Neural cell (in vitro differentiated cells): ENCODE measurements around the gene SPPL3. TPM values are rescaled to one million over a fixed set of nuclear protein-coding genes. Genes with fewer than 3 reads are reported as not detected.

Experiments used
- H2AFZ ChIP-seq: fragments of 200-600, 300-800 bp; sonication (generic), shearing (Covaris generic); 2 replicates; pipeline ENCODE4 v1.6.0; 2014; ENCODE audit warnings: low read depth, mild to moderate bottlenecking, antibody characterized with exemption, low read length, moderate library complexity
- H3F3A ChIP-seq: fragments of 200-600 bp; shearing (Covaris generic); 2 replicates; pipeline ENCODE4 v1.6.1; 2016; ENCODE audit warnings: mild to moderate bottlenecking, moderate library complexity, mixed read lengths, antibody characterized with exemption, low read length; ENCODE audit not compliant: insufficient read depth, poor library complexity, severe bottlenecking
- H3K27ac ChIP-seq: fragments of 200-600, 300-800 bp; sonication (generic), shearing (Covaris generic); 2 replicates; pipeline ENCODE4 v1.5.1; 2014; ENCODE audit warnings: mild to moderate bottlenecking, low read length, moderate library complexity
- H3K27me3 ChIP-seq: fragments of 300-800, 200-600 bp; sonication (generic), shearing (Covaris generic); 2 replicates; pipeline ENCODE4 v1.6.0; 2014; ENCODE audit warnings: mild to moderate bottlenecking, low read depth, low read length, moderate library complexity; ENCODE audit not compliant: insufficient read depth
- H3K36me3 ChIP-seq: fragments of 300-800, 200-600 bp; sonication (generic), shearing (Covaris generic); 2 replicates; pipeline ENCODE4 v1.5.1; 2014; ENCODE audit warnings: mild to moderate bottlenecking, antibody characterized with exemption, low read length, moderate library complexity; ENCODE audit not compliant: insufficient read depth
- H3K4me2 ChIP-seq: fragments of 300-800, 200-600 bp; sonication (generic), shearing (Covaris generic); 2 replicates; pipeline ENCODE4 v1.6.0; 2014; ENCODE audit warnings: mild to moderate bottlenecking, low read length
- H3K4me3 ChIP-seq: fragments of 300-800, 200-600 bp; sonication (generic), shearing (Covaris generic); 2 replicates; pipeline ENCODE4 v1.5.1; 2014; ENCODE audit warnings: mild to moderate bottlenecking, low read length, moderate library complexity
- H3K79me2 ChIP-seq: fragments of 200-600 bp; shearing (Covaris generic); replicated peaks from 2 replicates; pipeline ENCODE4 v1.6.0; 2014; ENCODE audit warnings: mild to moderate bottlenecking, low read length, moderate library complexity; ENCODE audit not compliant: insufficient read depth
- H3K9ac ChIP-seq: fragments of 300-800, 200-600 bp; sonication (generic), shearing (Covaris generic); 2 replicates; pipeline ENCODE4 v1.6.1; 2016; ENCODE audit warnings: mild to moderate bottlenecking, low read length, mixed read lengths
- H3K9me2 ChIP-seq: fragments of 200-600 bp; shearing (Covaris generic); 2 replicates; pipeline ENCODE4 v1.6.1; 2016; ENCODE audit warnings: mild to moderate bottlenecking, low read length, mixed read lengths; ENCODE audit not compliant: insufficient read depth
- H3K9me3 ChIP-seq: fragments of 200-600, 300-800 bp; sonication (generic), shearing (Covaris generic); 2 replicates; pipeline ENCODE4 v1.6.1; 2016; ENCODE audit warnings: mild to moderate bottlenecking, mixed run types, low read length, moderate library complexity, mixed read lengths
- H4K20me1 ChIP-seq: fragments of 200-600 bp; shearing (Covaris generic); 2 replicates; pipeline ENCODE4 v1.6.1; 2016; ENCODE audit warnings: mild to moderate bottlenecking, mixed run types; ENCODE audit not compliant: insufficient read depth
- CTCF ChIP-seq: fragments of 450-650 bp; IDR thresholded peaks from 2 replicates; pipeline ENCODE4 v1.5.1; 2014; ENCODE audit warnings: antibody characterized with exemption, mild to moderate bottlenecking, moderate library complexity; ENCODE audit not compliant: poor library complexity, severe bottlenecking
- EP300 ChIP-seq: fragments of 450-650 bp; conservative IDR thresholded peaks from 2 replicates; pipeline ENCODE4 v1.6.1; 2014; ENCODE audit warnings: antibody characterized with exemption, mild to moderate bottlenecking, moderate library complexity; ENCODE audit not compliant: poor library complexity, severe bottlenecking
- EZH2 ChIP-seq: fragments of 200-600, 300-800 bp; shearing (Covaris generic), sonication (generic); IDR thresholded peaks from 2 replicates; pipeline ENCODE4 v1.6.1; 2014; ENCODE audit warnings: antibody characterized with exemption, low read length, borderline replicate concordance, mild to moderate bottlenecking; ENCODE audit not compliant: insufficient read depth, poor library complexity, severe bottlenecking
- MXI1 ChIP-seq: fragments of 450-650 bp; conservative IDR thresholded peaks from 2 replicates; pipeline ENCODE4 v1.6.1; 2014; ENCODE audit warnings: antibody characterized with exemption, mild to moderate bottlenecking; ENCODE audit not compliant: poor library complexity, severe bottlenecking
- POLR2AphosphoS5 ChIP-seq: IDR thresholded peaks from 2 replicates; pipeline ENCODE4 v1.6.1; 2012
- RAD21 ChIP-seq: fragments of 450-650 bp; conservative IDR thresholded peaks from 2 replicates; pipeline ENCODE4 v1.6.1; 2014; ENCODE audit warnings: antibody characterized with exemption, mild to moderate bottlenecking, moderate library complexity
- SMC3 ChIP-seq: fragments of 450-650 bp; conservative IDR thresholded peaks from 2 replicates; pipeline ENCODE4 v1.6.1; 2014; ENCODE audit warnings: antibody characterized with exemption, mild to moderate bottlenecking, moderate library complexity; ENCODE audit not compliant: poor library complexity
- TAF1 ChIP-seq: IDR thresholded peaks from 2 replicates; pipeline ENCODE4 v1.6.1; 2012; ENCODE audit warnings: low read depth
- polyA plus RNA-seq: library from polyadenylated mRNA; depleted of rRNA; stranded (reverse); fragments of >200 nt; gene quantifications from 2 replicates; pipeline ENCODE4 v1.2.3, GENCODE V29; 2014
- TF ChIP-seq, protein P1 (sequence below): IDR thresholded peaks from 2 replicates; pipeline ENCODE4 v1.6.1; 2012; ENCODE audit warnings: borderline replicate concordance

The SPPL3 gene
- polyA plus RNA-seq, 1 donor from 2014 or later = 21.3 TPM

DNA sequence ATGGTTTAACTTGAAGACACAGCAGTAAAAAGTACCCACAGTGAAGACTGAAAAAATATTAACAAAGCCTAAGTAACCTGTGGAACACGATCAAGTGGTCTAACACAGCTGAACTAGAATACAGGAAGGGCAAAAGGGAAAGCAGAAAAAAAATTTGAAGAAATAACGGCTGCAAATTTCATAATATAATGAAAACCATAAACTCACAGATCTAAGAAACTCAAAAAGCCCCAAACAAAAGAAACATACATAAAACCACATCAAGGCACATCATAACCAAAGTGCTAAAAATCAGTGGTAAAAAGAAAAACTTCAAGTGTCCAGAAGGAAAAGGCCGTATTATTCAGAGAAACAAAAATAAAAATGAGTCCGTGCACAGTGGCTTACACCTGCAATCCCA, 30.9 kb downstream of the SPPL3 start:
- Histone ChIP-seq H3K79me2 (peaks cover 19% of the 10 kb centered on the region), H3K4me3 (no peak overlapping the region), H3K4me2 (no peak overlapping the region), H3K9me3 (no peaks in the 10 kb centered on the region), H2AFZ (no peak overlapping the region), H3K27me3 (no peaks in the 10 kb centered on the region), H3K36me3 (no peaks in the 10 kb centered on the region), H3K27ac (no peak overlapping the region), H3K9ac (no peak overlapping the region), H4K20me1 (no peaks in the 10 kb centered on the region), H3K9me2 (no peaks in the 10 kb centered on the region), H3F3A (no peaks in the 10 kb centered on the region)
- TF ChIP-seq MXI1 (no peak), TAF1 (no peak), CTCF (no peak), RAD21 (no peak), SMC3 (no peak), EP300 (no peak), POLR2AphosphoS5 (no peak), EZH2 (no peak)
- TF ChIP-seq, protein P1, sequence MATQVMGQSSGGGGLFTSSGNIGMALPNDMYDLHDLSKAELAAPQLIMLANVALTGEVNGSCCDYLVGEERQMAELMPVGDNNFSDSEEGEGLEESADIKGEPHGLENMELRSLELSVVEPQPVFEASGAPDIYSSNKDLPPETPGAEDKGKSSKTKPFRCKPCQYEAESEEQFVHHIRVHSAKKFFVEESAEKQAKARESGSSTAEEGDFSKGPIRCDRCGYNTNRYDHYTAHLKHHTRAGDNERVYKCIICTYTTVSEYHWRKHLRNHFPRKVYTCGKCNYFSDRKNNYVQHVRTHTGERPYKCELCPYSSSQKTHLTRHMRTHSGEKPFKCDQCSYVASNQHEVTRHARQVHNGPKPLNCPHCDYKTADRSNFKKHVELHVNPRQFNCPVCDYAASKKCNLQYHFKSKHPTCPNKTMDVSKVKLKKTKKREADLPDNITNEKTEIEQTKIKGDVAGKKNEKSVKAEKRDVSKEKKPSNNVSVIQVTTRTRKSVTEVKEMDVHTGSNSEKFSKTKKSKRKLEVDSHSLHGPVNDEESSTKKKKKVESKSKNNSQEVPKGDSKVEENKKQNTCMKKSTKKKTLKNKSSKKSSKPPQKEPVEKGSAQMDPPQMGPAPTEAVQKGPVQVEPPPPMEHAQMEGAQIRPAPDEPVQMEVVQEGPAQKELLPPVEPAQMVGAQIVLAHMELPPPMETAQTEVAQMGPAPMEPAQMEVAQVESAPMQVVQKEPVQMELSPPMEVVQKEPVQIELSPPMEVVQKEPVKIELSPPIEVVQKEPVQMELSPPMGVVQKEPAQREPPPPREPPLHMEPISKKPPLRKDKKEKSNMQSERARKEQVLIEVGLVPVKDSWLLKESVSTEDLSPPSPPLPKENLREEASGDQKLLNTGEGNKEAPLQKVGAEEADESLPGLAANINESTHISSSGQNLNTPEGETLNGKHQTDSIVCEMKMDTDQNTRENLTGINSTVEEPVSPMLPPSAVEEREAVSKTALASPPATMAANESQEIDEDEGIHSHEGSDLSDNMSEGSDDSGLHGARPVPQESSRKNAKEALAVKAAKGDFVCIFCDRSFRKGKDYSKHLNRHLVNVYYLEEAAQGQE = no peak

DNA sequence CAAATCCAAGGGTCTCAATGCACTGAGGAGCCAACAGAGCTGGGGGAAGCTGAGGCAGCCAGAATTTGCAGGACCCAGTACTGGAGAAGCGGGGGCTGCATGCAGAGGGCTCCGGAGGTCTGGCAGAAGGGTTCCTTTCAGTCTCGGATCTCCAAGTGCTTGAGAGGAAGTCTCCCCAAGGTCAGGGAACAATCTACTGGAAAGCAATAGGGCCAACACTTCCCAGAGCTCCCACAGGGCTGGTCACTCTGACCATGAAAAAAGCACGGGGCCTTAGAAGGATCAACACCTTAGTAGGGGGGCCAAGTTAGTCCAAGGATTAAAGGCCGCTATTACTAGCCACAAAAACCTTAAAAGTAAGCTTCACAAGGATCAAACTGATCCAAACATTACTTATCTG, 31.7 kb downstream of the SPPL3 start:
- no peak for TF ChIP-seq SMC3
- no peak for TF ChIP-seq RAD21
- no peak for TF ChIP-seq TAF1
- no peak for TF ChIP-seq MXI1
- no peak for TF ChIP-seq CTCF
- no peak for TF ChIP-seq EZH2
- TF ChIP-seq, protein P1 = no peak
- no peak for TF ChIP-seq EP300
- no peak for TF ChIP-seq POLR2AphosphoS5
- H3K27me3 ChIP-seq = no peaks in the 10 kb centered on the region
- H3F3A ChIP-seq = no peaks in the 10 kb centered on the region
- no peak overlapping the region for H3K4me3 ChIP-seq
- peaks cover 19% of the 10 kb centered on the region for H3K79me2 ChIP-seq
- H3K4me2 ChIP-seq = no peak overlapping the region
- H3K9me3 ChIP-seq = no peaks in the 10 kb centered on the region
- no peak overlapping the region for H2AFZ ChIP-seq
- H3K9me2 ChIP-seq = no peaks in the 10 kb centered on the region
- H4K20me1 ChIP-seq = no peaks in the 10 kb centered on the region
- no peaks in the 10 kb centered on the region for H3K36me3 ChIP-seq
- H3K9ac ChIP-seq = no peak overlapping the region
- no peak overlapping the region for H3K27ac ChIP-seq
